Left ventricle myocardium inferior (tissue), 1 donor: ENCODE results near the gene VAMP8. TPM values are rescaled to one million over a fixed set of nuclear protein-coding genes. Genes with fewer than 3 reads are reported as not detected.

Source experiments
- DNase-seq: peaks from one replicate; pipeline ENCODE4 v3.0.0-alpha.2; 2020
- H3K27ac ChIP-seq: fragments of 200-600 bp; replicated peaks from 2 replicates; pipeline ENCODE4 v1.8.0; 2021
- H3K27me3 ChIP-seq: fragments of 200-600 bp; 2 replicates; pipeline ENCODE4 v1.8.0; 2021; ENCODE audit warnings: low read depth
- H3K36me3 ChIP-seq: fragments of 200-600 bp; 2 replicates; pipeline ENCODE4 v1.8.0; 2021
- H3K4me1 ChIP-seq: fragments of 200-600 bp; 2 replicates; pipeline ENCODE4 v1.8.0; 2021
- H3K4me3 ChIP-seq: fragments of 200-600 bp; 2 replicates; pipeline ENCODE4 v1.8.0; 2021; ENCODE audit warnings: mild to moderate bottlenecking, moderate library complexity
- H3K9me3 ChIP-seq: fragments of 200-600 bp; replicated peaks from 2 replicates; pipeline ENCODE4 v1.8.0; 2021
- CTCF ChIP-seq: fragments of 200-600 bp; IDR thresholded peaks from 2 replicates; pipeline ENCODE4 v1.8.0; 2021; ENCODE audit warnings: antibody characterized with exemption, mild to moderate bottlenecking, borderline replicate concordance
- intact Hi-C: fragments of 100-400 bp; cut with micrococcal nuclease; formaldehyde crosslinking; loops from one replicate; pipeline ENCODE4 v1.11.0; 2022
- total RNA-seq: library from RNA; stranded (reverse); fragmentation: NEBNext Ultra II Directional; extraction: Animal tissue kit (Norgen Biotek cat#: 25700); gene quantifications from one replicate; pipeline ENCODE4 v1.2.1, GENCODE V29; 2021
- donor health status: DM: no; HTN: yes; CAD: no; lungs with severe emphysema.

The VAMP8 gene
- total RNA-seq, 1 donor from 2014 or later, result 15.5 TPM

- Histone ChIP-seq H3K9me3 (no peaks in the 10 kb centered on the region), H3K4me1 (peaks cover 49% of the 10 kb centered on the region), H3K27me3 (no peaks in the 10 kb centered on the region), H3K36me3 (peaks cover 75% of the 10 kb centered on the region), H3K4me3 (no peak overlapping the region), H3K27ac (no peak overlapping the region)
- intact Hi-C loops, result no loop called here
- DNase-seq, result no peak
- no peak for TF ChIP-seq CTCF
These were observed 44.0 kb downstream of the VAMP8 start for GRCh38 chr2:85621338-85621737.

GRCh38 chr2:85623991-85624390 is 46.6 kb downstream of the VAMP8 start:
- Histone ChIP-seq H3K27ac (peak overlapping the region; percentile 54), H3K36me3 (peaks cover 99% of the 10 kb centered on the region), H3K4me3 (no peak overlapping the region), H3K9me3 (no peaks in the 10 kb centered on the region), H3K27me3 (no peaks in the 10 kb centered on the region), H3K4me1 (peaks cover 22% of the 10 kb centered on the region)
- TF ChIP-seq CTCF, result no peak
- DNase-seq, result no peak
- intact Hi-C loops, result no loop called here

- H3K36me3 ChIP-seq, result peaks cover 100% of the 10 kb centered on the region
- intact Hi-C loops, result no loop called here
- no peak for DNase-seq
- H3K4me1 ChIP-seq, result peaks cover 12% of the 10 kb centered on the region
- no peak overlapping the region for H3K27ac ChIP-seq
- no peaks in the 10 kb centered on the region for H3K27me3 ChIP-seq
- H3K4me3 ChIP-seq, result no peak overlapping the region
- no peak for TF ChIP-seq CTCF
- H3K9me3 ChIP-seq, result no peaks in the 10 kb centered on the region
These were observed 51.3 kb downstream of the VAMP8 start for GRCh38 chr2:85628658-85629057.

- H3K27me3 ChIP-seq, result no peaks in the 10 kb centered on the region
- H3K27ac ChIP-seq, result no peak overlapping the region
- intact Hi-C loops, result no loop called here
- TF ChIP-seq CTCF, result no peak
- H3K4me3 ChIP-seq, result no peak overlapping the region
- H3K4me1 ChIP-seq, result peaks cover 6% of the 10 kb centered on the region
- H3K9me3 ChIP-seq, result no peaks in the 10 kb centered on the region
- peaks cover 97% of the 10 kb centered on the region for H3K36me3 ChIP-seq
- no peak for DNase-seq
These were observed 53.9 kb downstream of the VAMP8 start for GRCh38 chr2:85631316-85631715.

Other genes starting within 250 kb of the VAMP8 start
- 71.5 TPM for gene TGOLN2, start 249.6 kb upstream of the VAMP8 start, total RNA-seq
- 39.4 TPM for gene RETSAT, start 223.1 kb upstream of the VAMP8 start, total RNA-seq
- 10.6 TPM for gene ELMOD3, start 222.8 kb upstream of the VAMP8 start, total RNA-seq
- 3.5 TPM for gene CAPG, start 167.2 kb upstream of the VAMP8 start, total RNA-seq
- not detected for gene SH2D6, start 158.9 kb upstream of the VAMP8 start, total RNA-seq
- 145 TPM for gene MAT2A, start 38.4 kb upstream of the VAMP8 start, total RNA-seq
- 25.5 TPM for gene GGCX, start 16.1 kb upstream of the VAMP8 start, total RNA-seq
- 47.3 TPM for gene VAMP5, start 6.8 kb downstream of the VAMP8 start, total RNA-seq
- 89.2 TPM for gene RNF181, start 18.2 kb downstream of the VAMP8 start, total RNA-seq
- gene TMEM150A, start 25.1 kb downstream of the VAMP8 start, total RNA-seq, result 10.1 TPM
- gene C2orf68, start 34.5 kb downstream of the VAMP8 start, total RNA-seq, result 25.1 TPM
- 32.1 TPM for gene USP39, start 38.6 kb downstream of the VAMP8 start, total RNA-seq
- gene SFTPB, start 90.6 kb downstream of the VAMP8 start, total RNA-seq, result not detected
- 1.5 TPM for gene GNLY, start 116.8 kb downstream of the VAMP8 start, total RNA-seq
- 23.3 TPM for gene ATOH8, start 176.4 kb downstream of the VAMP8 start, total RNA-seq